ENCODE results near the gene FGB.

Gene FGB

GRCh38 chr4:154562697-154563254 lies at the start of gene FGB:
FGB (plus strand) TSS chr4:154563011; CDS start chr4:154563019, 8 bp downstream.
- Histone ChIP-seq H3K4me2 (ENCODE audit: low read length) (no peak within 1 kb of the TSS), H3K79me2 (ENCODE audit: insufficient read depth, low read length) (no peaks in the 10 kb centered on the region), H3K36me3 (ENCODE audit: insufficient read depth, low read length) (no peaks in the 10 kb centered on the region), H3K4me1 (ENCODE audit: insufficient read depth, low read length, severe bottlenecking) (no peaks in the 10 kb centered on the region), H3K9me3 (ENCODE audit: low read length) (no peaks in the 10 kb centered on the region), H3K27ac (ENCODE audit: low read depth, low read length, poor library complexity, severe bottlenecking) (no peak within 1 kb of the TSS), H4K20me1 (ENCODE audit: insufficient read depth, low read length) (no peaks in the 10 kb centered on the region), H3K9me2 (ENCODE audit: low read depth, low read length) (no peaks in the 10 kb centered on the region), H3K27me3 (ENCODE audit: insufficient read depth, low read length) (no peaks in the 10 kb centered on the region), H3F3A (ENCODE audit: insufficient read depth, low read length) (no peaks in the 10 kb centered on the region), H3K4me3 (ENCODE audit: low read depth, low read length, poor library complexity, severe bottlenecking) (no peak within 1 kb of the TSS), H2AFZ (ENCODE audit: low read length) (no peak within 1 kb of the TSS), H3K9ac (ENCODE audit: low read length) (no peak within 1 kb of the TSS)
- no peak for TF ChIP-seq EZH2 (IDR thresholded peaks at IDR 0.05; ENCODE audit: borderline replicate concordance, low read length)
- TF ChIP-seq CTCF (IDR thresholded peaks at IDR 0.05; ENCODE audit: low read length): no peak

- TF ChIP-seq CTCF (IDR thresholded peaks at IDR 0.05; ENCODE audit: low read length) (no peak), EZH2 (IDR thresholded peaks at IDR 0.05; ENCODE audit: borderline replicate concordance, low read length) (no peak)
- Histone ChIP-seq H3K9ac (ENCODE audit: low read length) (no peak overlapping the region), H2AFZ (ENCODE audit: low read length) (no peak overlapping the region)
Observed at GRCh38 chr4:154516318-154517029, 46.3 kb upstream of the FGB start.

GRCh38 chr4:154517591-154517990 lies 45.2 kb upstream of the FGB start:
- no peaks in the 10 kb centered on the region for H3K9me2 ChIP-seq (ENCODE audit: low read depth, low read length)
- H3K79me2 ChIP-seq (ENCODE audit: insufficient read depth, low read length): no peaks in the 10 kb centered on the region
- H3F3A ChIP-seq (ENCODE audit: insufficient read depth, low read length): no peaks in the 10 kb centered on the region
- H3K27ac ChIP-seq (ENCODE audit: low read depth, low read length, poor library complexity, severe bottlenecking): no peak overlapping the region
- H3K9me3 ChIP-seq (ENCODE audit: low read length): no peaks in the 10 kb centered on the region
- no peaks in the 10 kb centered on the region for H3K27me3 ChIP-seq (ENCODE audit: insufficient read depth, low read length)
- H3K4me3 ChIP-seq (ENCODE audit: low read depth, low read length, poor library complexity, severe bottlenecking): no peak overlapping the region
- no peak overlapping the region for H3K4me2 ChIP-seq (ENCODE audit: low read length)
- no peak for TF ChIP-seq EZH2 (IDR thresholded peaks at IDR 0.05; ENCODE audit: borderline replicate concordance, low read length)
- TF ChIP-seq CTCF (IDR thresholded peaks at IDR 0.05; ENCODE audit: low read length): no peak
- H2AFZ ChIP-seq (ENCODE audit: low read length): no peak overlapping the region
- H3K4me1 ChIP-seq (ENCODE audit: insufficient read depth, low read length, severe bottlenecking): no peaks in the 10 kb centered on the region
- no peaks in the 10 kb centered on the region for H4K20me1 ChIP-seq (ENCODE audit: insufficient read depth, low read length)
- H3K36me3 ChIP-seq (ENCODE audit: insufficient read depth, low read length): no peaks in the 10 kb centered on the region
- no peak overlapping the region for H3K9ac ChIP-seq (ENCODE audit: low read length)

More at GRCh38 chr4:154516318-154517029, 46.3 kb upstream of the FGB start:
- H3K4me1 ChIP-seq (ENCODE audit: insufficient read depth, low read length, severe bottlenecking): no peaks in the 10 kb centered on the region
- H4K20me1 ChIP-seq (ENCODE audit: insufficient read depth, low read length): no peaks in the 10 kb centered on the region
- no peaks in the 10 kb centered on the region for H3K27me3 ChIP-seq (ENCODE audit: insufficient read depth, low read length)
- no peak overlapping the region for H3K4me3 ChIP-seq (ENCODE audit: low read depth, low read length, poor library complexity, severe bottlenecking)
- no peaks in the 10 kb centered on the region for H3K9me2 ChIP-seq (ENCODE audit: low read depth, low read length)
- H3K27ac ChIP-seq (ENCODE audit: low read depth, low read length, poor library complexity, severe bottlenecking): no peak overlapping the region
- H3K79me2 ChIP-seq (ENCODE audit: insufficient read depth, low read length): no peaks in the 10 kb centered on the region
- no peaks in the 10 kb centered on the region for H3F3A ChIP-seq (ENCODE audit: insufficient read depth, low read length)
- no peak overlapping the region for H3K4me2 ChIP-seq (ENCODE audit: low read length)
- H3K9me3 ChIP-seq (ENCODE audit: low read length): no peaks in the 10 kb centered on the region
- no peaks in the 10 kb centered on the region for H3K36me3 ChIP-seq (ENCODE audit: insufficient read depth, low read length)

Measured in OCI-LY1 (cell line).